ENCODE results near the gene FPGS.

DNA sequence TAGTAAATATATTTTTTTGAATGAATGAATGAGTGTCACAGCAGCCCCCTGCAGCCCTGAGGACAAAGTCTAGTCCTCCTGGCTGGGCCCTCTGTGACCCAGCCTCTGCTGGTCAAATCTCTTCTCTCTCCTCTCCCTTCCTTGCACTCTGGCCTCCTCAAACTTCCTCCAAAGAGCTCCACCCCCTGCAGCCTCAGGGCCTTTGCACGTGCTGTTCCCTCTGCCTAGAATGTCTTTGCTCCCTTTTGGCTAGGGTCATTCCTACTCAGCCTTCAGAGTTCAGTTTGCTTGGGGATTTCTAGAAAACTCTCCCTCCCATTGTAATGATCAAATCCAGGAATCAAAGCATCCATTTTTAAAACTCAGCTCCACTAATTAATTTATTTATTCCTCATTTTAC is 37.3 kb upstream of the FPGS start:
- TF ChIP-seq CTCF (IDR thresholded peaks at IDR 0.05) (no peak), POLR2A (IDR thresholded peaks at IDR 0.05) (no peak)
